Jurkat, Clone E6-1 (cell line): ENCODE results near the gene HDAC2.
"Not testable (repeated sequence)": the region's sequence is repeated elsewhere in the genome, so short reads cannot be mapped to it uniquely, and the experiment has no call there.

ENCODE experiments used
- DNase-seq: peaks from one replicate; pipeline ENCODE4 v3.0.0-alpha.2; 2011; ENCODE audit warnings: low read depth, low spot score
- H3K4me3 ChIP-seq: 2 replicates; pipeline ENCODE4 v1.5.1; 2011; ENCODE audit warnings: mild to moderate bottlenecking, low read length, control low read depth, moderate library complexity

Gene HDAC2

GRCh38 chr6:113979937-113980336, 9.0 kb upstream of the HDAC2 start:
- H3K4me3 ChIP-seq: no peak overlapping the region
- DNase-seq: no peak

- no peak overlapping the region for H3K4me3 ChIP-seq
- DNase-seq: no peak
Observed at GRCh38 chr6:113978084-113978675, 7.2 kb upstream of the HDAC2 start.

GRCh38 chr6:113976806-113977205, 5.9 kb upstream of the HDAC2 start:
- H3K4me3 ChIP-seq: no peak overlapping the region
- no peak for DNase-seq

- peak overlapping the region; percentile 95 for H3K4me3 ChIP-seq
- no peak for DNase-seq
Observed at GRCh38 chr6:113971741-113972140, 793 bp upstream of the HDAC2 start.

GRCh38 chr6:113969888-113970804, 802 bp downstream of the HDAC2 start:
- H3K4me3 ChIP-seq: peak overlapping the region; percentile 95
- no peak for DNase-seq

DNA sequence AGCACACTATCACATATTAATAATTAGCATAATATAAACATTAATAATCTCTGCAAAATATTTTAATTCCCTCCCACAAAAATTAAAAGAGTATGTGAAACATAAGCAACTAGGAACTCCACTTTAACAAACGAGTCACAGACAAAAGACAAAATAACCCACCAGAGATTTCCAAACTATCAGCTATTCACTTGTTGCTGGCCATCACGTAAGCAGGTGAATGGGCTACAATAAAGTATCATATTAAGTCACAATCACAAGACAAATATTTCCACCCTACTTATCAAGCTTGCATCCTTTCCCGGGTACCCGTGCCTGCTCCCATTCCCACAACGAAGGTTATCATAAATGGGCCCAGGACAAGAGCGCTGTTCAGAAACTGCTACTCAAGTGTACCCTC, 2.5 kb downstream of the HDAC2 start:
- DNase-seq: no peak
- no peak overlapping the region for H3K4me3 ChIP-seq

DNA sequence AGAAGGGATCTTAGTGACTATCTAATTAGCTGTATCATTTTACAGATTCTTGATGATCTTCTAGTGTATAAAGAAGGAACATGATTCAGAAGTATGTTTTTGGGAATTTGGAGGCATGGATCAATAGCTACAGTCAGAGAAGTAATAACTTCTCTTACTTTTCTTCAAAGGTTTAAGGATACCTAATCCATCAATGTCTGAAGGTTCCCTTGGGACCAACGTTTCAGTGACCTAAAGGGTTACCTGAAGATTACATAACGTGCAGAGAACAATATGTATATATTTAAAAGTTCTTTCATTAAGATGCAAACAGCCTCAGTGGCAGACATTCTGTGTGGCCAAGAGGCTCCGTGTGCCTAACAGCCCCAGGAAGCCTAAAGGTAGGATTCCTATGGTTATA, 3.2 kb downstream of the HDAC2 start:
- DNase-seq: no peak
- H3K4me3 ChIP-seq: no peak overlapping the region

DNA sequence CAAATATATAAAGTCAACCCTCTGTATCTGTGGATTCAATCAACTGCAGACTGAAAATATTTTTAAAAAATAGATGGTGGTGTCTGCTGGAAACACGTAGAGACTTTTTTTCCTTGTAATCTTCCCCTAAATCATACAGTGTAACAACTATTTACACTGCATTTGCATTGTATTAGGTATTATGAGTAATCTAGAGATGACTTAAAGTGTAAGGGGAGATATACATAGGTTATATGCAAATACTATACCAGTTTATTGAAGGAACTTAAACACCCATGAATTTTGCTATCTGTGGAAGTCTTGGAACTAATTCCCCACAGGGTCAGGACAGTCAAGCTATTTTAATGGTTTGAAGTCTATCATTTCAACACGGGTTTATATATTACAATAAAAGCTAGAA, 10.2 kb downstream of the HDAC2 start:
- no peak overlapping the region for H3K4me3 ChIP-seq
- DNase-seq: no peak

DNA sequence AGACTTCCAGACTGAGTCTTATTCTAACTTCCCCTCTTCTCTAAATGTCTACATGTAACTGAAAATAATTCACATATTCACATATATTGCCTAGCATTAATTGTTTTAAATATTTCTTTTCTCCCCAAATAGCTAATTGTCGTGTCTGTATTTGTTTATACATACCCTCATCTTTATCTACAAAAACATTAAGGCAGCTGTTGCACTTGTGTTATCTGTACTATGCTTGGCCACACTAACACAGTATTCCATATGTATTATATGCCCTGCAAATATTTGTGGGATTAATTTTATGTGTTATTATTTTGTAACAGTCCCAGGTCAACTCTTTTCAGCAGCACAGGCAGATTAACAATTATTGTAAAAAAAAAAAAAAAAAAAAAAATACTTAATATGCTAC, 11.7 kb downstream of the HDAC2 start:
- H3K4me3 ChIP-seq: no peak overlapping the region
- DNase-seq: no peak

- no peak for DNase-seq
Observed at GRCh38 chr6:113954653-113955052, 16.3 kb downstream of the HDAC2 start.

DNA sequence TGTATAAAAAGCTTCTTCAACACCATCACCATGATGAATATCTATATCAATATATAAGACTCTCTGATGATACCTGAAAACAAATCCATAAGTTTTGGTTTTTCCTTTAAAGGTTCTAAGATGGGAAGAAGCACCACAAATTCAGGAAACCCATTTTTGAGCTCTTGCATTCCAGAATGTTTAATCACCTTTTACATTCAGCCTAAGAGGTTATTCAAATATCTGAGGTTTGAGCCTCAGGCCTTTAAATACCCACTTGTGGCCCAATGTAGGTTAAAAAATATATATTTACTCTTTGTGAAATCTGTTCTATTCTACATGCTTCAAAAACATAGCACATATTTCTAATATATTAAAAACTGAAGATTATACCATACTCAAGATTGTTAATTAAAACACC, 17.6 kb downstream of the HDAC2 start:
- no peak for DNase-seq
- no peak overlapping the region for H3K4me3 ChIP-seq

More at GRCh38 chr6:113954653-113955052, 16.3 kb downstream of the HDAC2 start:
- H3K4me3 ChIP-seq: no peak overlapping the region

GRCh38 chr6:113949499-113949898, 21.4 kb downstream of the HDAC2 start:
- no peak for DNase-seq
- no peak overlapping the region for H3K4me3 ChIP-seq

GRCh38 chr6:113944701-113945100, 26.2 kb downstream of the HDAC2 start:
- DNase-seq: no peak
- no peak overlapping the region for H3K4me3 ChIP-seq

GRCh38 chr6:113939825-113940224, 31.1 kb downstream of the HDAC2 start:
- H3K4me3 ChIP-seq: no peak overlapping the region
- DNase-seq: no peak

GRCh38 chr6:113936093-113936934, 34.6 kb downstream of the HDAC2 start:
- DNase-seq: peak; percentile 57
- no peak overlapping the region for H3K4me3 ChIP-seq

DNA sequence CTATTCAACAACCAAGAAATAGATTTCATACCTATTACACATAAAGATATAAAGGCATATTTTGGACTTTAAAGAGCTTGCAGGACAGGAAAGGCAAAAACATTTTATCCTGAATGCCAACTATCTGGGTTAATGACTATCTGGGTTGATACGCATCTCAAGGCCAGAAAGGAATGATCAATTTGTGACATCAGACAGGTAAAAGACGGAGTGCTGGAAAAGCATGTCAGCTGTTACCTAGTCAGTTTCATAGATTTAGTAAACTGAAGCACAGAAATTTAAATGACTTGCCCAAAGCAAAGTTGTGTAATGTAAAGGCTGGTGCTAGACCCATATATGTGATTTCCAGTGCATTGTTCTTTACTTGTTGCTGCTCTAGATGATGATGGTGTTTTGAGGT, 36.8 kb downstream of the HDAC2 start:
- no peak for DNase-seq
- no peak overlapping the region for H3K4me3 ChIP-seq

GRCh38 chr6:113931907-113932306, 39.0 kb downstream of the HDAC2 start:
- not testable (repeated sequence) for H3K4me3 ChIP-seq, DNase-seq

DNA sequence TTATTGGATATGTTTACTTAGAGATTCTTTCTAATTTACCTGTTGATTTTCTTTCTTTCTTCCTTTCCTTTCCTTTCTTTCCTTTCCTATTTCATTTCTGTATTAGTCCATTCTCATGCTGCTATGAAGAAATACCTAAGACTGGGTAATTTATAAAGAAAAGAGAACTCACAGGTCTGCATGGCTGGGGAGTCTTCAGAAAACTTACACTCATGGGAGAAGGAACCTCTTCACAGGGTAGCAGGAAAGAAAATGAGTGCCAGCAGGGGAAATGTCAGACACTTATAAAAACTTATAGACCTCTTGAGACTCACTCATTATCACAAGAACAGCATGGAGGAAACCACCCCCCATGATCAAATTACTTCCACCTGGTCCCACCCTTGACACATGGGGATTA, 40.8 kb downstream of the HDAC2 start:
- no peak for DNase-seq
- no peak overlapping the region for H3K4me3 ChIP-seq

- no peak overlapping the region for H3K4me3 ChIP-seq
- DNase-seq: no peak
Observed at GRCh38 chr6:113927001-113927400, 43.9 kb downstream of the HDAC2 start.

GRCh38 chr6:113925378-113925777, 45.6 kb downstream of the HDAC2 start:
- no peak for DNase-seq
- H3K4me3 ChIP-seq: no peak overlapping the region
